KOPT-K1 (cell line): ENCODE data around the gene ZNF451.
A peak's percentile ranks its signal among the peaks of the same experiment; 100 is the strongest.
"Not testable (repeated sequence)": the region's sequence is repeated elsewhere in the genome, so short reads cannot be mapped to it uniquely, and the experiment has no call there.

Source experiments
- H3K27ac ChIP-seq: fragments of 200-600 bp; sonication (generic); 2 replicates; pipeline ENCODE4 v1.5.1; 2016; ENCODE audit warnings: antibody characterized with exemption, mild to moderate bottlenecking, low read depth, low read length; ENCODE audit not compliant: poor library complexity, severe bottlenecking
- H3K36me3 ChIP-seq: fragments of 200-600 bp; sonication (generic); 2 replicates; pipeline ENCODE4 v1.5.1; 2017; ENCODE audit warnings: antibody characterized with exemption, mild to moderate bottlenecking, low read length, moderate library complexity; ENCODE audit not compliant: insufficient read depth
- H3K9me3 ChIP-seq: fragments of 200-600 bp; sonication (generic); 2 replicates; pipeline ENCODE4 v1.5.1; 2017; ENCODE audit warnings: antibody characterized with exemption, low read length, mild to moderate bottlenecking; ENCODE audit not compliant: insufficient read depth, poor library complexity, severe bottlenecking

ZNF451 gene

GRCh38 chr6:57075092-57075491 is 14.9 kb upstream of the ZNF451 start:
- Histone ChIP-seq H3K27ac (no peak overlapping the region), H3K36me3 (no peaks in the 10 kb centered on the region), H3K9me3 (no peaks in the 10 kb centered on the region)

GRCh38 chr6:57078531-57079207 is 11.3 kb upstream of the ZNF451 start:
- Histone ChIP-seq H3K27ac (no peak overlapping the region), H3K36me3 (no peaks in the 10 kb centered on the region), H3K9me3 (no peaks in the 10 kb centered on the region)

GRCh38 chr6:57085471-57085870 is 4.5 kb upstream of the ZNF451 start:
- Histone ChIP-seq H3K9me3 (no peaks in the 10 kb centered on the region), H3K36me3 (no peaks in the 10 kb centered on the region), H3K27ac (no peak overlapping the region)

- no peaks in the 10 kb centered on the region for H3K9me3 ChIP-seq
- H3K36me3 ChIP-seq = peaks cover 5% of the 10 kb centered on the region
- H3K27ac ChIP-seq = no peak overlapping the region
These were observed 3.1 kb upstream of the ZNF451 start for GRCh38 chr6:57086843-57087242.

- Histone ChIP-seq H3K9me3 (no peaks in the 10 kb centered on the region), H3K36me3 (peaks cover 16% of the 10 kb centered on the region), H3K27ac (no peak overlapping the region)
These were observed 2.1 kb upstream of the ZNF451 start for GRCh38 chr6:57087916-57088315.

- Histone ChIP-seq H3K27ac (peak overlapping the region; percentile 67), H3K9me3 (no peaks in the 10 kb centered on the region), H3K36me3 (peaks cover 29% of the 10 kb centered on the region)
These were observed 723 bp upstream of the ZNF451 start for GRCh38 chr6:57089265-57089664.

- H3K36me3 ChIP-seq = peaks cover 40% of the 10 kb centered on the region
- not testable (repeated sequence) for H3K9me3 ChIP-seq
- H3K27ac ChIP-seq = peak overlapping the region; percentile 67
These were observed 575 bp downstream of the ZNF451 start for GRCh38 chr6:57090458-57091067.

GRCh38 chr6:57091375-57091774 is 1.4 kb downstream of the ZNF451 start:
- not testable (repeated sequence) for H3K9me3 ChIP-seq, H3K27ac ChIP-seq
- peaks cover 44% of the 10 kb centered on the region for H3K36me3 ChIP-seq

GRCh38 chr6:57094689-57095088 is 4.7 kb downstream of the ZNF451 start:
- Histone ChIP-seq H3K9me3 (no peaks in the 10 kb centered on the region), H3K36me3 (peaks cover 74% of the 10 kb centered on the region), H3K27ac (no peak overlapping the region)

GRCh38 chr6:57097596-57097995 is 7.6 kb downstream of the ZNF451 start:
- Histone ChIP-seq H3K9me3 (no peaks in the 10 kb centered on the region), H3K27ac (no peak overlapping the region), H3K36me3 (peaks cover 90% of the 10 kb centered on the region)

- Histone ChIP-seq H3K36me3 (peaks cover 96% of the 10 kb centered on the region), H3K9me3 (no peaks in the 10 kb centered on the region), H3K27ac (no peak overlapping the region)
These were observed 13.0 kb downstream of the ZNF451 start for GRCh38 chr6:57102976-57103375.

GRCh38 chr6:57104336-57104735 is 14.3 kb downstream of the ZNF451 start:
- H3K36me3 ChIP-seq = peaks cover 96% of the 10 kb centered on the region
- no peaks in the 10 kb centered on the region for H3K9me3 ChIP-seq
- no peak overlapping the region for H3K27ac ChIP-seq

GRCh38 chr6:57106990-57107389 is 17.0 kb downstream of the ZNF451 start:
- H3K36me3 ChIP-seq = peaks cover 76% of the 10 kb centered on the region
- no peaks in the 10 kb centered on the region for H3K9me3 ChIP-seq
- H3K27ac ChIP-seq = no peak overlapping the region

GRCh38 chr6:57108691-57109090 is 18.7 kb downstream of the ZNF451 start:
- no peaks in the 10 kb centered on the region for H3K9me3 ChIP-seq
- H3K36me3 ChIP-seq = peaks cover 59% of the 10 kb centered on the region
- H3K27ac ChIP-seq = no peak overlapping the region

- Histone ChIP-seq H3K36me3 (peaks cover 47% of the 10 kb centered on the region), H3K9me3 (no peaks in the 10 kb centered on the region), H3K27ac (no peak overlapping the region)
These were observed 19.9 kb downstream of the ZNF451 start for GRCh38 chr6:57109880-57110279.

GRCh38 chr6:57113105-57113504 is 23.1 kb downstream of the ZNF451 start:
- Histone ChIP-seq H3K36me3 (peaks cover 18% of the 10 kb centered on the region), H3K9me3 (no peaks in the 10 kb centered on the region)

More at GRCh38 chr6:57113105-57113504, 23.1 kb downstream of the ZNF451 start:
- no peak overlapping the region for H3K27ac ChIP-seq
